ENCODE measurements around the gene ZNF200. TPM values are rescaled to one million over a fixed set of nuclear protein-coding genes. Genes with fewer than 3 reads are reported as not detected.

ZNF200 gene
- total and polyA plus RNA-seq, 8 donors, result 6.7 to 15.0 (median 12.7) TPM

DNA sequence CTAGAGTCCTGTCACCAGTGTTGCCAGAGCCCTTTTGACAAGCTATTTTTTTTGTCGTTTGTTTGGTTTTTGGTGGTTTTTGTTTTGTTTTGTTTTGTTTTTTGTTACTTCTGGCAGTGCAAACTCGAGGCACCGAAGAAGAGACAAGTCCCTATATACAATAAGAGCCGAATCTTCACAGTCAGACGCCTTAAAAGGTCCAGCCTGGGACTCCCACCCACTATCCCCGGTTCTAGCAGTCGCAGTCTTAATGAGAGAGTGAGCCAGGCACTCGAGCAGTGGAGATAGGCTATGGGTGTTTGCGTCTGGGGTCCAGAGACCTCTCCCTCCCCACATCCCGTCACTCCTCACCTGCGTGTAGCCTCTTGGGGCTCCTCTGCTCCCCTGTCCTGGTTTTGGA is 45.1 kb downstream of the ZNF200 start:
- Histone ChIP-seq H3K4me3 (no peak overlapping the region), H3K36me3 (no peaks in the 10 kb centered on the region), H3K4me1 (peaks cover 14 to 18% of the 10 kb centered on the region in 2 donors), H3K9me3 (peaks cover 0 to 2% of the 10 kb centered on the region in 2 donors), H3K27ac (no peak overlapping the region), H3K27me3 (peaks cover 80 to 100% of the 10 kb centered on the region in 2 donors)
- TF ChIP-seq, protein P1, sequence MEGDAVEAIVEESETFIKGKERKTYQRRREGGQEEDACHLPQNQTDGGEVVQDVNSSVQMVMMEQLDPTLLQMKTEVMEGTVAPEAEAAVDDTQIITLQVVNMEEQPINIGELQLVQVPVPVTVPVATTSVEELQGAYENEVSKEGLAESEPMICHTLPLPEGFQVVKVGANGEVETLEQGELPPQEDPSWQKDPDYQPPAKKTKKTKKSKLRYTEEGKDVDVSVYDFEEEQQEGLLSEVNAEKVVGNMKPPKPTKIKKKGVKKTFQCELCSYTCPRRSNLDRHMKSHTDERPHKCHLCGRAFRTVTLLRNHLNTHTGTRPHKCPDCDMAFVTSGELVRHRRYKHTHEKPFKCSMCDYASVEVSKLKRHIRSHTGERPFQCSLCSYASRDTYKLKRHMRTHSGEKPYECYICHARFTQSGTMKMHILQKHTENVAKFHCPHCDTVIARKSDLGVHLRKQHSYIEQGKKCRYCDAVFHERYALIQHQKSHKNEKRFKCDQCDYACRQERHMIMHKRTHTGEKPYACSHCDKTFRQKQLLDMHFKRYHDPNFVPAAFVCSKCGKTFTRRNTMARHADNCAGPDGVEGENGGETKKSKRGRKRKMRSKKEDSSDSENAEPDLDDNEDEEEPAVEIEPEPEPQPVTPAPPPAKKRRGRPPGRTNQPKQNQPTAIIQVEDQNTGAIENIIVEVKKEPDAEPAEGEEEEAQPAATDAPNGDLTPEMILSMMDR (IDR thresholded peaks at IDR 0.05), result no peak
- intact Hi-C loops (cut with DNase I), result no loop called here
- DNase-seq, result no peak
- ATAC-seq, result no peak

DNA sequence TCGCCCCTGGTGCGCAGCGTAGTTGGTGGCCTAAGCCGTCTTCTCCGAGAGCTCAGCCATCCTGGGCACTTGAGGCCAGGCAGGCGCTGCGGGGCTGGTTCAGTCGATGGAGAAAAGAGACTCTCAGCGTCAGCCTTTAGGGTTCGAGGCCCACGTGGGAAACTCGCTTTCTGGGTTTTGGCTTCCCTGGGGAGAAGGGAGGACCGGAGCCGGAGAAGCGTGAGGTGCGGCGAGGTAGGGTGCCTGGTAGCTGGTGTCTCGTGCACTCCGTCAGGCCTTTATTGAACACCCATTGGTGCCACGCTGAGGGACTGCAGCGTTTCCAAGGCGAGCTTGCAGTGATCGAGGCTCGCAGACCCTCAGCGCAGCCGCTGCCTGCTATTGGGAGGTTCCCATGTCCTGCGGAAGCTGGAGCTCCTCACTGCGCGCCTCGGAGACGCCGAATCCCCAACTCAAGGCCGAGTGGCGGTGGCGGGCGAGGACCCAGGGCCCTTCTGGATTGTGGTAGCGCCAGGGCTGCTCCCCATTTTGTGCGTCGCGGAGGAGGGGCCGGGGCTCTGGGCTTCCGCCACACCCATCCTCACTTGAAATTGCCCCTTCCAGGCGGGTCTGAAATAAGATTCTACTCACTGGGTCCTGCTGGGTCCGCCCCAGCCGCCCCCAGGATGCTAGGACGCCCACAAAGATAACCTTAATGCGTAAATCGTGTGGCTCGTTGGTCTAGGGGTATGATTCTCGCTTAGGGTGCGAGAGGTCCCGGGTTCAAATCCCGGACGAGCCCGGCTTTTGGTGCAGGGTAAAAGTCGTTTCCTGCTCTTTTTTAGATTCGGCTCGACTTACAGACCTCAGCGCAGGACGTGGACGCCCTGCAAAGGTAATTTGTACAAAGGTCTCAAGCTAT is 45.8 kb downstream of the ZNF200 start:
- intact Hi-C loops (cut with DNase I), result no loop called here
- peak in 1 of 4 donors; percentile 48 for DNase-seq
- no peaks in the 10 kb centered on the region for H3K36me3 ChIP-seq
- peak overlapping the region; percentile 8 to 13 for H3K4me3 ChIP-seq
- peaks cover 81 to 100% of the 10 kb centered on the region in 2 donors for H3K27me3 ChIP-seq
- peaks cover 0 to 2% of the 10 kb centered on the region in 2 donors for H3K9me3 ChIP-seq
- no peak overlapping the region for H3K27ac ChIP-seq
- peaks cover 14 to 18% of the 10 kb centered on the region in 2 donors for H3K4me1 ChIP-seq
- ATAC-seq, result peak; percentile 55
- TF ChIP-seq, protein P1 (IDR thresholded peaks at IDR 0.05), result no peak

GRCh38 chr16:3188675-3188924 is 46.4 kb downstream of the ZNF200 start:
- H3K4me1 ChIP-seq, result peaks cover 14 to 22% of the 10 kb centered on the region in 2 donors
- intact Hi-C loops (cut with DNase I), result no loop called here
- H3K4me3 ChIP-seq, result peak overlapping the region; percentile 11 to 13
- H3K27ac ChIP-seq, result no peak overlapping the region
- no peaks in the 10 kb centered on the region for H3K36me3 ChIP-seq
- DNase-seq (no peak), ATAC-seq (no peak)
- TF ChIP-seq, protein P1 (IDR thresholded peaks at IDR 0.05), result no peak
- peaks cover 0 to 2% of the 10 kb centered on the region in 2 donors for H3K9me3 ChIP-seq
- H3K27me3 ChIP-seq, result peaks cover 81 to 100% of the 10 kb centered on the region in 2 donors

DNA sequence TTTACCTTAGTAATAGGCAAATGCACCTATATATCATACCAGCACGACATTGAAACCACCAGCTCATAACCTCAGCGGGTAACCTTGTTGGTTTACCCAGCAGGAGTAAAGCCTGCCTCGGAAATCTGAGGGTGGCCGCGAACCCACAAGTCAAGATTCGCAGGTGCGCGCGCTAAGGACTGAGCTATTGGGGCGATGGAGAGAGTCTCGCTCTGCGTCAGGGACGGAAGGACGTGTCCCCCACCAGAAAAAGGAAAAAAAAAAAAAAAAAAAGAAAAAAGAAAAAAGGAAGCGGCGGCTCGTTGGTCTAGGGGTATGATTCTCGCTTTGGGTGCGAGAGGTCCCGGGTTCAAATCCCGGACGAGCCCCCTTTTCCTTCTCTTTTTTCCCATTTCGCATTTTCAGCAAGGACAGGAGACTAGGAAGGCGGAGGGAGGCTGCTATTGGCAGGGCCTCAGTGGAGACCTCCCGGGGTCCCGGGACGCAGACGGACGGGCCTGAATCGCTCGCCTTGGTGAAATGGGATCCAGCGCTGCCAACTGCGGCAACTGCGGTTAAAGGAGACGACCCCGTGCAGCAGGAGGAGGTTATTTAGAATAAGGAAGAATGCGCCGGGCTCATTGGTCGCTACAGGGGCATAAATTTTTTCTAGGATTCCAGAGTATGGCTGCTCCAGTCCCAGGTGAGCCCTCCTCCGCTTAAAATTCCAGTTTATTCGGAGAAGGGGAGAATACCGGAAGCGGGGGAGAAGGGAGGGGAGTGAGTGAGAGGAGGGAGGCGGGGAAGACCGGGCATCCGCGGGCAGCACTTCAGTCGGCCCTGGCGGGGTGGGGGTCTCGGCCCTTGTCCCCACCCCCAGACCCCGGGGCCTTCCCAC is 46.9 kb downstream of the ZNF200 start, which contains the start of gene OR1F1:
Gene OR1F1 (plus strand): TSS at position 407 of the 877 bp plus-strand sequence.
- TF ChIP-seq, protein P1 (IDR thresholded peaks at IDR 0.05), result no peak

More for the DNA sequence above, 46.9 kb downstream of the ZNF200 start, which contains the start of gene OR1F1:
- no peaks in the 10 kb centered on the region for H3K36me3 ChIP-seq
- peak; percentile 12 for ATAC-seq
- intact Hi-C loops (cut with DNase I), result no loop called here
- DNase-seq, result no peak
- peaks cover 0 to 2% of the 10 kb centered on the region in 2 donors for H3K9me3 ChIP-seq
- H3K4me1 ChIP-seq, result peaks cover 20 to 27% of the 10 kb centered on the region in 2 donors
- H3K4me3 ChIP-seq, result peak within 1 kb of the TSS; percentile 11 to 13
- no peak within 1 kb of the TSS for H3K27ac ChIP-seq
- H3K27me3 ChIP-seq, result peaks cover 81 to 100% of the 10 kb centered on the region in 2 donors

Data from left lung (tissue), 10 donors.